ENCODE data around the gene KANSL1. TPM values are rescaled to one million over a fixed set of nuclear protein-coding genes. Genes with fewer than 3 reads are reported as not detected.

KANSL1 gene
- total and polyA plus RNA-seq, 9 of the 15 experiments (the other 6 are each of a cell fraction or from before 2014, with no cell fraction given): 3.6 to 55.4 (median 31.8) TPM

DNA sequence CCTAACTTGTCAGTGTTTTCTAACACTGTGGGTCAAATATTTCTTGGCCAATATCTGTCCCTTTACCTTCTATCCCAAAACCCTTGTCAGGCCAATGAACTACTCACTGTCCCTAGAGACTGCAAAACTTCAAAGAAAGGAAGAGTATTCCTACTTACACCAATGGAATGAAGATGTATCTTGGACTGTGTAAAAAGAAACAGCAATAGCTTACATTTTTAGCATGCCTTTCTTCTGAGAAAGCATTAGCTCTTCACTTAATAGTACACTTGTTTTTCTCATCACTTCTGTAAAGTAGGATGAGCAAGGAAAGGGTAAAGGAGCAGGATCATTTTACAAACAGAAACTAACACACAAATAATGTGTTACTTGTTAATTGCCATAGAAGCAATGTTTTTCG is 120.2 kb downstream of the KANSL1 start (continued):
- no peak for TF ChIP-seq RNF219 (CRISPR knock-in tag; IDR thresholded peaks at IDR 0.05)
- TF ChIP-seq, protein P1, sequence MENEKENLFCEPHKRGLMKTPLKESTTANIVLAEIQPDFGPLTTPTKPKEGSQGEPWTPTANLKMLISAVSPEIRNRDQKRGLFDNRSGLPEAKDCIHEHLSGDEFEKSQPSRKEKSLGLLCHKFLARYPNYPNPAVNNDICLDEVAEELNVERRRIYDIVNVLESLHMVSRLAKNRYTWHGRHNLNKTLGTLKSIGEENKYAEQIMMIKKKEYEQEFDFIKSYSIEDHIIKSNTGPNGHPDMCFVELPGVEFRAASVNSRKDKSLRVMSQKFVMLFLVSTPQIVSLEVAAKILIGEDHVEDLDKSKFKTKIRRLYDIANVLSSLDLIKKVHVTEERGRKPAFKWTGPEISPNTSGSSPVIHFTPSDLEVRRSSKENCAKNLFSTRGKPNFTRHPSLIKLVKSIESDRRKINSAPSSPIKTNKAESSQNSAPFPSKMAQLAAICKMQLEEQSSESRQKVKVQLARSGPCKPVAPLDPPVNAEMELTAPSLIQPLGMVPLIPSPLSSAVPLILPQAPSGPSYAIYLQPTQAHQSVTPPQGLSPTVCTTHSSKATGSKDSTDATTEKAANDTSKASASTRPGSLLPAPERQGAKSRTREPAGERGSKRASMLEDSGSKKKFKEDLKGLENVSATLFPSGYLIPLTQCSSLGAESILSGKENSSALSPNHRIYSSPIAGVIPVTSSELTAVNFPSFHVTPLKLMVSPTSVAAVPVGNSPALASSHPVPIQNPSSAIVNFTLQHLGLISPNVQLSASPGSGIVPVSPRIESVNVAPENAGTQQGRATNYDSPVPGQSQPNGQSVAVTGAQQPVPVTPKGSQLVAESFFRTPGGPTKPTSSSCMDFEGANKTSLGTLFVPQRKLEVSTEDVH (IDR thresholded peaks at IDR 0.05; ENCODE audit: low read depth, partially characterized antibody): no peak
- TF ChIP-seq PHF20 (IDR thresholded peaks at IDR 0.05; ENCODE audit: partially characterized antibody): no peak
- no peak for TF ChIP-seq BHLHE40 (IDR thresholded peaks at IDR 0.05; ENCODE audit: low read length)
- TF ChIP-seq PHB (CRISPR knock-in tag; IDR thresholded peaks at IDR 0.05): no peak
- TF ChIP-seq, protein P2, sequence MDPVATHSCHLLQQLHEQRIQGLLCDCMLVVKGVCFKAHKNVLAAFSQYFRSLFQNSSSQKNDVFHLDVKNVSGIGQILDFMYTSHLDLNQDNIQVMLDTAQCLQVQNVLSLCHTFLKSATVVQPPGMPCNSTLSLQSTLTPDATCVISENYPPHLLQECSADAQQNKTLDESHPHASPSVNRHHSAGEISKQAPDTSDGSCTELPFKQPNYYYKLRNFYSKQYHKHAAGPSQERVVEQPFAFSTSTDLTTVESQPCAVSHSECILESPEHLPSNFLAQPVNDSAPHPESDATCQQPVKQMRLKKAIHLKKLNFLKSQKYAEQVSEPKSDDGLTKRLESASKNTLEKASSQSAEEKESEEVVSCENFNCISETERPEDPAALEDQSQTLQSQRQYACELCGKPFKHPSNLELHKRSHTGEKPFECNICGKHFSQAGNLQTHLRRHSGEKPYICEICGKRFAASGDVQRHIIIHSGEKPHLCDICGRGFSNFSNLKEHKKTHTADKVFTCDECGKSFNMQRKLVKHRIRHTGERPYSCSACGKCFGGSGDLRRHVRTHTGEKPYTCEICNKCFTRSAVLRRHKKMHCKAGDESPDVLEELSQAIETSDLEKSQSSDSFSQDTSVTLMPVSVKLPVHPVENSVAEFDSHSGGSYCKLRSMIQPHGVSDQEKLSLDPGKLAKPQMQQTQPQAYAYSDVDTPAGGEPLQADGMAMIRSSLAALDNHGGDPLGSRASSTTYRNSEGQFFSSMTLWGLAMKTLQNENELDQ (CRISPR knock-in tag; IDR thresholded peaks at IDR 0.05; ENCODE audit: borderline replicate concordance): no peak
- no peak for TF ChIP-seq ZNF212 (CRISPR knock-in tag; IDR thresholded peaks at IDR 0.05)
- no peak for TF ChIP-seq RNF2 (IDR thresholded peaks at IDR 0.05)
- no peak for TF ChIP-seq FOXJ2 (tag; IDR thresholded peaks at IDR 0.05)
- TF ChIP-seq ZNF24 (IDR thresholded peaks at IDR 0.05): no peak
- no peak for TF ChIP-seq DACH1 (IDR thresholded peaks at IDR 0.05; ENCODE audit: partially characterized antibody)

Measured in K562 (cell line).